GM12878 (cell line): ENCODE data around the gene LHCGR. TPM values are rescaled to one million over a fixed set of nuclear protein-coding genes. Genes with fewer than 3 reads are reported as not detected.

Experiments
- ATAC-seq: fragments of 200-7000 bp; cut with Tn5 transposase; 3 replicates; pipeline ENCODE4 v1.9.1; 2020; ENCODE audit warnings: mild to moderate bottlenecking, moderate library complexity
- BruUV-seq: library from RNA; stranded (reverse); fragments of 400-500 nt; replicated peaks from 2 replicates; lab custom pipeline; 2021; lab: Mats Ljungman, UMichigan
- CTCF ChIA-PET: fragments of 300-600 bp; sonication (Branson Sonifier 250); formaldehyde crosslinking; extraction: SDS; loops from one replicate; lab custom pipeline; 2021; ENCODE audit warnings: inconsistent platforms; lab: Yijun Ruan, JAX
- POLR2A ChIA-PET: fragments of 350-600 bp; formaldehyde crosslinking; extraction: SDS; loops from one replicate; lab custom pipeline; 2021; ENCODE audit warnings: inconsistent platforms; lab: Charles Lee
- RAD21 ChIA-PET: fragments of 300-600 bp; sonication (Branson Sonifier 250); formaldehyde crosslinking; loops from one replicate; lab custom pipeline; 2023; ENCODE audit warnings: antibody characterized with exemption; ENCODE audit not compliant: unreplicated experiment; lab: Charles Lee
- SMC1A ChIA-PET: fragments of 300-600 bp; sonication (Branson Sonifier 250); formaldehyde crosslinking; loops from one replicate; lab custom pipeline; 2023; ENCODE audit not compliant: unreplicated experiment, uncharacterized antibody; lab: Charles Lee
- DNase-seq: peaks from one replicate; pipeline ENCODE4 v3.0.0-alpha.2; 2011; ENCODE audit warnings: low read depth, low spot score
- FAIRE-seq: peaks from 3 replicates; lab custom pipeline; 2011; peaks lifted over from hg19 to GRCh38; lab: Jason Lieb, UNC
- H2AFZ ChIP-seq: 2 replicates; pipeline ENCODE4 v1.6.0; 2011; ENCODE audit warnings: low read depth, low read length, control low read depth; ENCODE audit not compliant: control insufficient read depth
- H3K27ac ChIP-seq: 2 replicates; pipeline ENCODE4 v1.5.1; 2011; ENCODE audit warnings: control low read depth; ENCODE audit not compliant: control insufficient read depth, insufficient read depth
- H3K27me3 ChIP-seq, 2 experiments: replicated peaks in 1 of 2; 2 replicates each; pipeline versions ENCODE4 v1.6.0 to v1.6.1; 2011; ENCODE audit warnings: low read length in 1 of 2; ENCODE audit not compliant: control insufficient read depth in 2 of 2, insufficient read depth in 2 of 2
- H3K36me3 ChIP-seq, 2 experiments: 2 replicates each; pipeline ENCODE4 v1.5.1; 2011; ENCODE audit warnings: low read length in 1 of 2; ENCODE audit not compliant: control insufficient read depth in 2 of 2, insufficient read depth in 2 of 2
- H3K4me1 ChIP-seq: 2 replicates; pipeline ENCODE4 v1.6.1; 2011; ENCODE audit warnings: mild to moderate bottlenecking, low read length, moderate library complexity, mixed read lengths; ENCODE audit not compliant: control insufficient read depth, insufficient read depth
- H3K4me2 ChIP-seq: 2 replicates; pipeline ENCODE4 v1.6.0; 2011; ENCODE audit warnings: control low read depth; ENCODE audit not compliant: control insufficient read depth, insufficient read depth
- H3K4me3 ChIP-seq: fragments of 200-600 bp; sonication (generic); 2 replicates; pipeline ENCODE4 v1.5.1; 2016
- H3K79me2 ChIP-seq: 2 replicates; pipeline ENCODE4 v1.6.0; 2011; ENCODE audit warnings: low read length; ENCODE audit not compliant: control insufficient read depth, insufficient read depth
- H3K9ac ChIP-seq: 2 replicates; pipeline ENCODE4 v1.8.0; 2011; ENCODE audit warnings: low read length, control low read depth, mixed read lengths; ENCODE audit not compliant: control insufficient read depth, insufficient read depth
- H3K9me3 ChIP-seq: replicated peaks from 3 replicates; pipeline ENCODE4 v1.5.1; 2011; ENCODE audit warnings: mild to moderate bottlenecking, low read length; ENCODE audit not compliant: control insufficient read depth, insufficient read depth
- H4K20me1 ChIP-seq: 2 replicates; pipeline ENCODE4 v1.6.0; 2011; ENCODE audit not compliant: control insufficient read depth, insufficient read depth
- ETV6 ChIP-seq, 2 experiments: fragments of 450-650 bp in 1 of 2; IDR thresholded peaks in 1 of 2; conservative IDR thresholded peaks in 1 of 2; 2 replicates each; pipeline ENCODE4 v1.6.1; 2014; ENCODE audit warnings: antibody characterized with exemption in 1 of 2, borderline replicate concordance in 1 of 2, low read depth in 1 of 2, mild to moderate bottlenecking in 1 of 2, moderate library complexity in 1 of 2
- FOXM1 ChIP-seq: IDR thresholded peaks from 2 replicates; pipeline ENCODE4 v1.6.1; 2012; ENCODE audit warnings: low read depth, mild to moderate bottlenecking, inconsistent platforms, low read length, moderate library complexity
- NBN ChIP-seq: fragments of 450-650 bp; IDR thresholded peaks from 2 replicates; pipeline ENCODE4 v1.6.1; 2016
- NFYB ChIP-seq: IDR thresholded peaks from 2 replicates; pipeline ENCODE4 v1.6.1; 2011; ENCODE audit warnings: low read depth, mild to moderate bottlenecking, low read length, improper control_type of control experiment, moderate library complexity; ENCODE audit not compliant: insufficient read depth
- POLR2A ChIP-seq: IDR thresholded peaks from 2 replicates; pipeline ENCODE4 v1.6.1; 2011; ENCODE audit warnings: low read depth, mild to moderate bottlenecking, low read length
- POLR2AphosphoS5 ChIP-seq: IDR thresholded peaks from 2 replicates; pipeline ENCODE4 v1.6.1; 2011; ENCODE audit warnings: mild to moderate bottlenecking, low read length, inconsistent platforms
- RELA ChIP-seq: fragments of 450-650 bp; IDR thresholded peaks from 2 replicates; pipeline ENCODE4 v1.8.0; 2014; ENCODE audit warnings: borderline replicate concordance; ENCODE audit not compliant: partially characterized antibody
- SMAD1 ChIP-seq: fragments of 450-650 bp; IDR thresholded peaks from 2 replicates; pipeline ENCODE4 v1.6.1; 2018; ENCODE audit warnings: mild to moderate bottlenecking, low read depth; ENCODE audit not compliant: partially characterized antibody
- SREBF2 ChIP-seq: IDR thresholded peaks from 2 replicates; pipeline ENCODE4 v1.6.1; 2012; ENCODE audit warnings: mild to moderate bottlenecking, low read length
- TBL1XR1 ChIP-seq: IDR thresholded peaks from 2 replicates; pipeline ENCODE4 v1.6.1; 2012; ENCODE audit warnings: low read depth, low read length, improper control_type of control experiment
- ZNF207 ChIP-seq: fragments of 450-650 bp; IDR thresholded peaks from 2 replicates; pipeline ENCODE4 v1.6.1; 2014; ENCODE audit warnings: antibody characterized with exemption, mild to moderate bottlenecking, borderline replicate concordance
- WGBS: methylation state at CpG from one replicate; pipeline ENCODE4 v1.1.6; 2016; ENCODE audit warnings: low lambda C conversion rate; ENCODE audit not compliant: insufficient replicate concordance, insufficient coverage; ENCODE audit errors: missing lambda C conversion rate; 5-methylcytosine and 5-hydroxymethylcytosine counted together
- in situ Hi-C: fragments of 300-500 bp; cut with MboI; formaldehyde crosslinking; loops from 9 replicates; pipeline ENCODE4 v1.14.3; 2018; ENCODE audit warnings: mixed read lengths
- intact Hi-C: fragments of 100-400 bp; cut with micrococcal nuclease; formaldehyde crosslinking; loops from one replicate; pipeline ENCODE4 v1.14.2; 2022; ENCODE audit not compliant: unreplicated experiment
- polyA plus RNA-seq, 11 experiments: library from polyadenylated mRNA; depleted of rRNA in 4 of 11; unstranded in 6 of 11; stranded (reverse) in 5 of 11; fragments of >200 nt; fragmentation: Nextera tagmentation in 4 of 11; fragmentation: Illumina TruSeq in 1 of 11; extraction: Ambion mirVana in 4 of 11; extraction: Trizol in 1 of 11; gene quantifications; 1 replicate in 1 of 11; 2 replicates in 10 of 11; pipeline versions ENCODE4 v1.2.1 to v1.2.3, GENCODE V29; 2011 to 2016; ENCODE audit warnings: inconsistent platforms in 2 of 11, missing spikeins in 2 of 11, low read depth in 1 of 11
- total RNA-seq, 4 experiments: library from RNA; depleted of rRNA in 3 of 4; stranded (reverse); fragments of >200 nt in 3 of 4; fragmentation: Illumina TruSeq in 1 of 4; extraction: Trizol in 1 of 4; gene quantifications; 2 replicates each; pipeline versions ENCODE4 v1.2.1 to v1.2.3, GENCODE V29; 2013 to 2021
- TF ChIP-seq, protein P1 (sequence below): IDR thresholded peaks from 2 replicates; pipeline ENCODE4 v1.6.1; 2012; ENCODE audit warnings: low read depth, low read length, improper control_type of control experiment
- TF ChIP-seq, protein P2 (sequence below): fragments of 450-650 bp; IDR thresholded peaks from 2 replicates; pipeline ENCODE4 v1.6.1; 2017; ENCODE audit warnings: mild to moderate bottlenecking, low read depth, inconsistent platforms; ENCODE audit not compliant: poor library complexity, severe bottlenecking
- TF ChIP-seq, protein P3 (sequence below): fragments of 450-650 bp; formaldehyde crosslinking; IDR thresholded peaks from 2 replicates; pipeline ENCODE4 v1.5.0; 2022; ENCODE audit warnings: mild to moderate bottlenecking, missing genetic modification characterization

The LHCGR gene
- total and polyA plus RNA-seq, 10 of the 15 experiments (the other 5 are each of a cell fraction or from before 2014, with no cell fraction given) = 0.02 to 1.9 (median 0.13) TPM; not detected in 5

DNA sequence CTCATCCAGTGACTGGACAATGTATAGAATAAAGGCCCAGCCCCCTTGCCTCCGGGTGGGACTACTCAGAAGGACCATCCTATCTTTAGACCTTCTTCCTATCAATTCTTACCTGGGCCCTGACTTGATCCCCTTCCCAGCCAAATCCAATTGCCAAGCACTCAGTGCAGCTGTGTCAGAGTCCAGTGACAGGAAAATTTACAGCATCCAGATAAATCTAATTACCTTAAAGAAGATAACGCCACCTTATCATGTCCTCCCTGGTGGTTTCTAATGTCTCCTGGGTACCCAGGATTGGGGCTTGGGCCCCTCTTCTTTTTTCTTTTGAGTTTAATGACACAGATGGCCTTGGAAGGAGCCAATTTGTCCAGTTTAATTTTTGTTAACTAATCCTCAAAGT is 19.3 kb downstream of the LHCGR start:
- POLR2A ChIA-PET = no interaction called here
- WGBS = 37% methylated on average over 2 of the region's 2 CpGs
- no peak for FAIRE-seq

DNA sequence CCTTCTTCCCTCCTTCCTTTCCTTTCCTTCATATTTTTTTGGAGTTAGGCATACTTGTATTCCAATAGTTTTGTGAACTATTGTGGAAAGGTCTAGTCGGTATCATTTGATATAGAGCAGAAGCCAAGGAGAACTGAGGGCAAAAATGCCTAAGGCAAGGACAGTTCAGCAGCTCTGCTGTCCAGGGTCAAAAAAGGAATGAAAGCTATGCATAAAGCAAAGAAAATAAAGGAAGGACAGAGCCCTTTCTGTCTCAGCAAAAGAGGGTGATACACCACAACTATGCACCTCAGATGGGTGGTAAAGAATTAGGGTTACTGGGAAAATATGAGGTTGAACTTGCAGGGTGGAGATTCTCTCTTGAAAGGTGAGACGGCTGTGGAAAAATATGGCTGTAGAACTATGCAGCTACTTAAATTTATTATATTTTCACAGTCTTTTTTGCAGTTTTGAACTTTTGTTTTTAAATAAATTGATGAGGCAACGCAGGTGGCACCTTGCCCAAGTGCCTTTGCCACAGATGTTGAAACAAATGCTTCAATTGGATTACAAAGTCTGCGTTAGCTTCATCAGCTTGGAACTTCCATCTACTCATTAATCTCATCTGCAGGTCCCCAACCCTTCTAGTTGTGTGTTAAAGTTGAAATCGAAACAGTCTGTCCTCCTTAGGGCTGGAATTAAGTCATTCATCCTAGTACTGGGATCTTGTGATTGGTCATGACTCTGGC is 20.8 kb downstream of the LHCGR start:
- Histone ChIP-seq H4K20me1 (no peaks in the 10 kb centered on the region), H3K79me2 (no peaks in the 10 kb centered on the region), H3K4me1 (no peaks in the 10 kb centered on the region), H3K4me2 (no peak overlapping the region), H3K9me3 (no peaks in the 10 kb centered on the region), H3K9ac (no peak overlapping the region), H3K27ac (no peak overlapping the region), H3K27me3 (peaks cover 0 to 3% of the 10 kb centered on the region in 2 experiments; a peak in 1 of 4 replicates), H3K36me3 (no peaks in the 10 kb centered on the region), H3K4me3 (no peak overlapping the region), H2AFZ (no peak overlapping the region)
- no peak for ATAC-seq
- RAD21 ChIA-PET = no interaction called here
- in situ Hi-C loops (no loop called here), intact Hi-C loops (no loop called here)
- CTCF ChIA-PET = no interaction called here
- POLR2A ChIA-PET = no interaction called here
- 37% methylated on average over 5 of the region's 5 CpGs for WGBS
- SMC1A ChIA-PET = no interaction called here
- no peak for FAIRE-seq
- BruUV-seq = no TSS peak
- DNase-seq = no peak
- TF ChIP-seq, protein P1, sequence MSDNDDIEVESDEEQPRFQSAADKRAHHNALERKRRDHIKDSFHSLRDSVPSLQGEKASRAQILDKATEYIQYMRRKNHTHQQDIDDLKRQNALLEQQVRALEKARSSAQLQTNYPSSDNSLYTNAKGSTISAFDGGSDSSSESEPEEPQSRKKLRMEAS = no peak
- TF ChIP-seq POLR2A = no peak
- TF ChIP-seq ETV6 (conservative IDR thresholded peaks at IDR 0.05 in 1 of 2, IDR thresholded peaks at IDR 0.05 in 1 of 2; ENCODE audit: borderline replicate concordance in 1 of 2, low read depth in 1 of 2) = no peak
- TF ChIP-seq, protein P2, sequence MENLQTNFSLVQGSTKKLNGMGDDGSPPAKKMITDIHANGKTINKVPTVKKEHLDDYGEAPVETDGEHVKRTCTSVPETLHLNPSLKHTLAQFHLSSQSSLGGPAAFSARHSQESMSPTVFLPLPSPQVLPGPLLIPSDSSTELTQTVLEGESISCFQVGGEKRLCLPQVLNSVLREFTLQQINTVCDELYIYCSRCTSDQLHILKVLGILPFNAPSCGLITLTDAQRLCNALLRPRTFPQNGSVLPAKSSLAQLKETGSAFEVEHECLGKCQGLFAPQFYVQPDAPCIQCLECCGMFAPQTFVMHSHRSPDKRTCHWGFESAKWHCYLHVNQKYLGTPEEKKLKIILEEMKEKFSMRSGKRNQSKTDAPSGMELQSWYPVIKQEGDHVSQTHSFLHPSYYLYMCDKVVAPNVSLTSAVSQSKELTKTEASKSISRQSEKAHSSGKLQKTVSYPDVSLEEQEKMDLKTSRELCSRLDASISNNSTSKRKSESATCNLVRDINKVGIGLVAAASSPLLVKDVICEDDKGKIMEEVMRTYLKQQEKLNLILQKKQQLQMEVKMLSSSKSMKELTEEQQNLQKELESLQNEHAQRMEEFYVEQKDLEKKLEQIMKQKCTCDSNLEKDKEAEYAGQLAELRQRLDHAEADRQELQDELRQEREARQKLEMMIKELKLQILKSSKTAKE = no peak
- no peak for TF ChIP-seq POLR2AphosphoS5
- no peak for TF ChIP-seq SREBF2
- TF ChIP-seq ZNF207 = no peak
- TF ChIP-seq, protein P3, sequence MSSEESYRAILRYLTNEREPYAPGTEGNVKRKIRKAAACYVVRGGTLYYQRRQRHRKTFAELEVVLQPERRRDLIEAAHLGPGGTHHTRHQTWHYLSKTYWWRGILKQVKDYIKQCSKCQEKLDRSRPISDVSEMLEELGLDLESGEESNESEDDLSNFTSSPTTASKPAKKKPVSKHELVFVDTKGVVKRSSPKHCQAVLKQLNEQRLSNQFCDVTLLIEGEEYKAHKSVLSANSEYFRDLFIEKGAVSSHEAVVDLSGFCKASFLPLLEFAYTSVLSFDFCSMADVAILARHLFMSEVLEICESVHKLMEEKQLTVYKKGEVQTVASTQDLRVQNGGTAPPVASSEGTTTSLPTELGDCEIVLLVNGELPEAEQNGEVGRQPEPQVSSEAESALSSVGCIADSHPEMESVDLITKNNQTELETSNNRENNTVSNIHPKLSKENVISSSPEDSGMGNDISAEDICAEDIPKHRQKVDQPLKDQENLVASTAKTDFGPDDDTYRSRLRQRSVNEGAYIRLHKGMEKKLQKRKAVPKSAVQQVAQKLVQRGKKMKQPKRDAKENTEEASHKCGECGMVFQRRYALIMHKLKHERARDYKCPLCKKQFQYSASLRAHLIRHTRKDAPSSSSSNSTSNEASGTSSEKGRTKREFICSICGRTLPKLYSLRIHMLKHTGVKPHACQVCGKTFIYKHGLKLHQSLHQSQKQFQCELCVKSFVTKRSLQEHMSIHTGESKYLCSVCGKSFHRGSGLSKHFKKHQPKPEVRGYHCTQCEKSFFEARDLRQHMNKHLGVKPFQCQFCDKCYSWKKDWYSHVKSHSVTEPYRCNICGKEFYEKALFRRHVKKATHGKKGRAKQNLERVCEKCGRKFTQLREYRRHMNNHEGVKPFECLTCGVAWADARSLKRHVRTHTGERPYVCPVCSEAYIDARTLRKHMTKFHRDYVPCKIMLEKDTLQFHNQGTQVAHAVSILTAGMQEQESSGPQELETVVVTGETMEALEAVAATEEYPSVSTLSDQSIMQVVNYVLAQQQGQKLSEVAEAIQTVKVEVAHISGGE (CRISPR knock-in tag) = no peak

More for the DNA sequence above, 19.3 kb downstream of the LHCGR start:
- ChIA-PET SMC1A (no interaction called here), RAD21 (no interaction called here), CTCF (no interaction called here)
- BruUV-seq = no TSS peak
- Histone ChIP-seq H2AFZ (no peak overlapping the region), H3K9ac (no peak overlapping the region), H3K4me1 (no peaks in the 10 kb centered on the region), H4K20me1 (no peaks in the 10 kb centered on the region), H3K4me3 (no peak overlapping the region), H3K27me3 (peaks cover 0 to 3% of the 10 kb centered on the region in 2 experiments; a peak in 1 of 4 replicates), H3K27ac (no peak overlapping the region), H3K9me3 (no peaks in the 10 kb centered on the region), H3K36me3 (no peaks in the 10 kb centered on the region), H3K79me2 (no peaks in the 10 kb centered on the region), H3K4me2 (no peak overlapping the region)
- in situ Hi-C loops (no loop called here), intact Hi-C loops (no loop called here)
- TF ChIP-seq POLR2A (no peak), SMAD1 (no peak), TBL1XR1 (no peak), NBN (no peak), FOXM1 (no peak), RELA (no peak), NFYB (no peak)
- ATAC-seq (no peak), DNase-seq (no peak)
